ENCODE measurements around the gene RPS27. TPM values are rescaled to one million over a fixed set of nuclear protein-coding genes. Genes with fewer than 3 reads are reported as not detected.
A peak's percentile ranks its signal among the peaks of the same experiment; 100 is the strongest.

The RPS27 gene
- total and polyA plus RNA-seq, 2 donors from 2014 or later: 1,447 to 4,953 TPM

DNA sequence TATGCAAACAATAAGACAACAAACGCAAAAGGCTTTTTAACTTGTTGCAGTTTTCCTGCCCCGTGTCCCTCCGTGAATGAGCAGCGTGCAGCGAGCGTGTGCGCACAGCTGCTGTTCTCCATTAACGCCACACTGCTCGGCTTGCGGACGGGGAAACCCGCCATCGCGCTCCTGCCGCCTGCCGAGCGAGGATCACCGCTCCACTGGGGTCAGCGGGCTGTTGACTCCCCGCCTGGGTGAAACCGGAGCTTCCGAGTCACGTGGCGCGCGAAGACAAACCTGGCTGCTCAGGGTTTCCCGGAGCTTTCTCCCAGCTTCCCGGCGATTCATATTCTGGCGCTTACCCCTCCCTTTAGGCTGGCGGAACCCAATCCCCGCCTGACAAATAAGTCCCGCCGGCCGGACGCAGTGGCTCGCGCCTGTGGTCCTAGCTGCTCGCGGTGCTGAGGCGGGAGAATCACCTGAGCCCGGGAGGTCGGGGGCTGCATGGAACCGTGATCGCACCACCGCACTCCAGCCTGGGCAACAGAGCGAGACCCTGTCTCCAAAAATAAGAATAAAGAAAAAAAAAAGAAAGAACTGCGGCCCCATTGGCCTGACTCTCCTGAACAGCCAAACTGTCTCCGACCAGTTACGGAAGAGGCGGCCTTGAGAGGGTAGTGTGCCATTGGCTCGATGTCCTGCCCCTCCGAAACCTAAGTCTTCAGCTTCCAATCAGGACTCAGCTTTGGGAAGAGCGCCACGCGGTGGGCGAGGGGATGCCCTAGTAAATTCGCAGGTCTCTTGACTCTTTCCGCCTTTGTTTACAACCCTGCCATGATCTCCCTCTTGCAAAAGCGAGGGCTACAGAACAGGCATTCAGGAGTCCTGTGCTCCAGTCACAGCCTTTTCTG is 23.2 kb upstream of the RPS27 start, which contains the start of gene CREB3L4:
Gene CREB3L4 (plus strand): TSS at position 796 of the 893 bp plus-strand sequence. CDS start 624 bp downstream, outside the sequence.
- no peaks in the 10 kb centered on the region for H3K36me3 ChIP-seq (ENCODE audit: control insufficient read depth in 2 of 3, insufficient read depth in 3 of 3, low read length in 3 of 3)
- peak; percentile 3 for FAIRE-seq
- H3K27ac ChIP-seq (ENCODE audit: low read depth in 2 of 2, low read length in 2 of 2): peak within 1 kb of the TSS; percentile 91 to 92
- H3K4me3 ChIP-seq (ENCODE audit: low read length in 3 of 3): peak within 1 kb of the TSS; percentile 72 to 93 (median 85)
- TF ChIP-seq CTCF (IDR thresholded peaks at IDR 0.05; ENCODE audit: borderline replicate concordance, extremely low read depth, insufficient read depth): peak; percentile 48
- peaks cover 0 to 15% (median 11%) of the 10 kb centered on the region in 3 donors for H3K4me1 ChIP-seq (ENCODE audit: control insufficient read depth in 2 of 3, insufficient read depth in 2 of 3, low read depth in 1 of 3, low read length in 3 of 3)
- intact Hi-C loops (cut with DNase I): no loop called here
- H3K27me3 ChIP-seq (ENCODE audit: control insufficient read depth, insufficient read depth, low read length): no peaks in the 10 kb centered on the region
- peak within 1 kb of the TSS; percentile 76 to 87 (median 87) for H3K9ac ChIP-seq (ENCODE audit: low read length in 3 of 3)
- DNase-seq: peak; percentile 95 to 99 (median 96)
- H3K9me3 ChIP-seq (ENCODE audit: control insufficient read depth in 2 of 3, insufficient read depth in 1 of 3, low read length in 3 of 3): no peaks in the 10 kb centered on the region

GRCh38 chr1:153968000-153968363 is 22.6 kb upstream of the RPS27 start:
- no peak for FAIRE-seq
- TF ChIP-seq CTCF (IDR thresholded peaks at IDR 0.05; ENCODE audit: borderline replicate concordance, extremely low read depth, insufficient read depth): no peak
- H3K9me3 ChIP-seq (ENCODE audit: control insufficient read depth in 2 of 3, insufficient read depth in 1 of 3, low read length in 3 of 3): no peaks in the 10 kb centered on the region
- intact Hi-C loops (cut with DNase I): no loop called here
- no peaks in the 10 kb centered on the region for H3K36me3 ChIP-seq (ENCODE audit: control insufficient read depth in 2 of 3, insufficient read depth in 3 of 3, low read length in 3 of 3)
- peak overlapping the region; percentile 72 to 93 (median 85) for H3K4me3 ChIP-seq (ENCODE audit: low read length in 3 of 3)
- DNase-seq: peak in 2 of 5 donors; percentile 50 to 83
- peak overlapping the region; percentile 63 to 87 (median 76) for H3K9ac ChIP-seq (ENCODE audit: low read length in 3 of 3)
- H3K27me3 ChIP-seq (ENCODE audit: control insufficient read depth, insufficient read depth, low read length): no peaks in the 10 kb centered on the region
- H3K27ac ChIP-seq (ENCODE audit: low read depth in 2 of 2, low read length in 2 of 2): peak overlapping the region; percentile 91 to 92
- H3K4me1 ChIP-seq (ENCODE audit: control insufficient read depth in 2 of 3, insufficient read depth in 2 of 3, low read depth in 1 of 3, low read length in 3 of 3): peaks cover 0 to 8% (median 7%) of the 10 kb centered on the region in 3 donors

DNA sequence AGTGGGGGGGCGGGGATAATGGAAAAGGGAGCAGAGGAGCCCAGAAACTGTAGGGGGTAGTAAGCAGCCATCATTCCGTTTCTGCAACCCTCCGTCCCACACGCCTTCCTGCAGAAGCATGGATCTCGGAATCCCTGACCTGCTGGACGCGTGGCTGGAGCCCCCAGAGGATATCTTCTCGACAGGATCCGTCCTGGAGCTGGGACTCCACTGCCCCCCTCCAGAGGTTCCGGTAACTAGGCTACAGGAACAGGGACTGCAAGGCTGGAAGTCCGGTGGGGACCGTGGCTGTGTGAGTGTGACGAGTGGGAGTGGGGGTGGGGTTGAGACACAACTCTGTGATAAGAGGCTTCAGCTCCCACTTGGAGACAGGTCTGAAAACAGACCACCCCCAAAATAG is 22.2 kb upstream of the RPS27 start:
- no peak for FAIRE-seq
- no peak for TF ChIP-seq CTCF (IDR thresholded peaks at IDR 0.05; ENCODE audit: borderline replicate concordance, extremely low read depth, insufficient read depth)
- DNase-seq: peak in 4 of 5 donors; percentile 50 to 77 (median 64)

More for the DNA sequence above, 22.2 kb upstream of the RPS27 start:
- no peaks in the 10 kb centered on the region for H3K9me3 ChIP-seq (ENCODE audit: control insufficient read depth in 2 of 3, insufficient read depth in 1 of 3, low read length in 3 of 3)
- intact Hi-C loops (cut with DNase I): no loop called here
- H3K27ac ChIP-seq (ENCODE audit: low read depth in 2 of 2, low read length in 2 of 2): no peak overlapping the region
- H3K9ac ChIP-seq (ENCODE audit: low read length in 3 of 3): peak overlapping the region in 2 of 3 donors; percentile 27 to 63
- H3K27me3 ChIP-seq (ENCODE audit: control insufficient read depth, insufficient read depth, low read length): no peaks in the 10 kb centered on the region
- peak overlapping the region; percentile 72 to 93 (median 85) for H3K4me3 ChIP-seq (ENCODE audit: low read length in 3 of 3)
- H3K4me1 ChIP-seq (ENCODE audit: control insufficient read depth in 2 of 3, insufficient read depth in 2 of 3, low read depth in 1 of 3, low read length in 3 of 3): peaks cover 0 to 8% (median 7%) of the 10 kb centered on the region in 3 donors
- peaks cover 0 to under 1% (median 0%) of the 10 kb centered on the region in 3 donors for H3K36me3 ChIP-seq (ENCODE audit: control insufficient read depth in 2 of 3, insufficient read depth in 3 of 3, low read length in 3 of 3)
